Measurements from ENCODE around the gene MOB2.

GRCh38 chr11:1534171-1534570, 47.6 kb upstream of the MOB2 start:
- TF ChIP-seq CTCF (conservative IDR thresholded peaks at IDR 0.05; ENCODE audit: low read length) (no peak), EZH2phosphoT487 (IDR thresholded peaks at IDR 0.05; ENCODE audit: borderline replicate concordance) (no peak)
